COLO668 (cell line): ENCODE results near the gene CDKAL1.

Experiments
- DNase-seq: peaks from one replicate; lab custom pipeline; 2025; ENCODE audit not compliant: unreplicated experiment; lab: John Stamatoyannopoulos, UW

The CDKAL1 gene

GRCh38 chr6:21121636-21122136, 587.4 kb downstream of the CDKAL1 start:
- no peak for DNase-seq

- DNase-seq: no peak
These were observed 589.5 kb downstream of the CDKAL1 start for GRCh38 chr6:21123507-21124436.

GRCh38 chr6:21128601-21129000, 594.3 kb downstream of the CDKAL1 start:
- DNase-seq: no peak

GRCh38 chr6:21131406-21131805, 597.1 kb downstream of the CDKAL1 start:
- no peak for DNase-seq

GRCh38 chr6:21132446-21132845, 598.2 kb downstream of the CDKAL1 start:
- no peak for DNase-seq

GRCh38 chr6:21132856-21133838, 598.9 kb downstream of the CDKAL1 start:
- no peak for DNase-seq

- no peak for DNase-seq
These were observed 599.6 kb downstream of the CDKAL1 start for GRCh38 chr6:21133901-21134300.

- DNase-seq: no peak
These were observed 600.1 kb downstream of the CDKAL1 start for GRCh38 chr6:21134356-21134755.

GRCh38 chr6:21135484-21136013, 601.3 kb downstream of the CDKAL1 start:
- no peak for DNase-seq

GRCh38 chr6:21137700-21138335, 603.6 kb downstream of the CDKAL1 start:
- no peak for DNase-seq

GRCh38 chr6:21138336-21139069, 604.2 kb downstream of the CDKAL1 start:
- DNase-seq: no peak

GRCh38 chr6:21140966-21141365, 606.7 kb downstream of the CDKAL1 start:
- no peak for DNase-seq

- DNase-seq: no peak
These were observed 607.5 kb downstream of the CDKAL1 start for GRCh38 chr6:21141616-21142303.

- DNase-seq: no peak
These were observed 608.5 kb downstream of the CDKAL1 start for GRCh38 chr6:21142741-21143140.

- no peak for DNase-seq
These were observed 609.4 kb downstream of the CDKAL1 start for GRCh38 chr6:21143645-21144044.

- no peak for DNase-seq
These were observed 610.7 kb downstream of the CDKAL1 start for GRCh38 chr6:21144928-21145327.

GRCh38 chr6:21147995-21148394, 613.7 kb downstream of the CDKAL1 start:
- DNase-seq: no peak

- DNase-seq: no peak
These were observed 615.2 kb downstream of the CDKAL1 start for GRCh38 chr6:21149470-21149869.

- no peak for DNase-seq
These were observed 616.4 kb downstream of the CDKAL1 start for GRCh38 chr6:21150667-21151066.
